Progenitor cell of endocrine pancreas (in vitro differentiated cells): ENCODE measurements around the gene TMEM165. TPM values are rescaled to one million over a fixed set of nuclear protein-coding genes. Genes with fewer than 3 reads are reported as not detected.
A peak's percentile ranks its signal among the peaks of the same experiment; 100 is the strongest.

ENCODE experiments used
- DNase-seq: peaks from one replicate; pipeline ENCODE4 v3.0.0; 2021; ENCODE audit warnings: low spot score; ENCODE audit not compliant: unreplicated experiment
- H3K27ac Mint-ChIP-seq: 2 replicates; pipeline ENCODE4 v1.8.0; 2021; ENCODE audit warnings: mild to moderate bottlenecking, moderate library complexity, mixed read lengths
- H3K27me3 Mint-ChIP-seq: 2 replicates; pipeline ENCODE4 v1.8.0; 2021; ENCODE audit warnings: mixed read lengths
- H3K36me3 Mint-ChIP-seq: 2 replicates; pipeline ENCODE4 v1.8.0; 2022; ENCODE audit warnings: mixed read lengths; ENCODE audit not compliant: insufficient read depth
- H3K4me1 Mint-ChIP-seq: 2 replicates; pipeline ENCODE4 v1.8.0; 2021; ENCODE audit warnings: low read depth, mixed read lengths
- H3K4me3 Mint-ChIP-seq: 2 replicates; pipeline ENCODE4 v1.8.0; 2021; ENCODE audit warnings: low read depth, mild to moderate bottlenecking, moderate library complexity, mixed read lengths
- H3K9me3 Mint-ChIP-seq: 2 replicates; pipeline ENCODE4 v1.8.0; 2021; ENCODE audit warnings: low read depth, mixed read lengths
- total RNA-seq: library from RNA; stranded (reverse); gene quantifications from 2 replicates; pipeline ENCODE4 v1.2.1, GENCODE V29; 2021
- TF ChIP-seq, protein P1 (sequence below): fragments of 200-600 bp; sonication (generic); IDR thresholded peaks from one replicate; pipeline ENCODE4 v1.5.0; 2021; ENCODE audit warnings: antibody characterized with exemption, mild to moderate bottlenecking; ENCODE audit not compliant: unreplicated experiment

TMEM165 gene
- total RNA-seq, 1 donor from 2014 or later, result 65.7 TPM

DNA sequence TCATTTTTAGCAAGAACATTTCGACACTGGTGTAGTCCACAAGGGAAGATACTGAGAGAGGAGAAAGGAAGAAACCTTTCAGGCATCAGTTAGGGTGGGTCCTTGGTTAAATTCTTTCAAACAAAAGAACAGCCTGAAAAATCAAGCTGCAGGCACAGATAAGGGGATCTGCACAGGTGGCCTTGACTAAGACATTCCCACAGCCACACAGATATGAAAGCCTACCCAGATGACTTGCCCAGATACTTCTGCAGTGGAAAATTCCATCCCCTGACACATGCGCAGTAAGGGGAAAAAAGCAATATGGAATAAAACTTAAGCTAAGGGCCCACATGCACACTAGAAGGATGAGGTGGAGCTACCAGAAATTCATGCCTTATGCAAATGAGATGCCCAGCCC lies 8.9 kb upstream of the TMEM165 start:
- H3K4me1 Mint-ChIP-seq, result peaks cover 17% of the 10 kb centered on the region
- no peak overlapping the region for H3K27ac Mint-ChIP-seq
- no peak overlapping the region for H3K4me3 Mint-ChIP-seq
- DNase-seq, result no peak
- TF ChIP-seq, protein P1, sequence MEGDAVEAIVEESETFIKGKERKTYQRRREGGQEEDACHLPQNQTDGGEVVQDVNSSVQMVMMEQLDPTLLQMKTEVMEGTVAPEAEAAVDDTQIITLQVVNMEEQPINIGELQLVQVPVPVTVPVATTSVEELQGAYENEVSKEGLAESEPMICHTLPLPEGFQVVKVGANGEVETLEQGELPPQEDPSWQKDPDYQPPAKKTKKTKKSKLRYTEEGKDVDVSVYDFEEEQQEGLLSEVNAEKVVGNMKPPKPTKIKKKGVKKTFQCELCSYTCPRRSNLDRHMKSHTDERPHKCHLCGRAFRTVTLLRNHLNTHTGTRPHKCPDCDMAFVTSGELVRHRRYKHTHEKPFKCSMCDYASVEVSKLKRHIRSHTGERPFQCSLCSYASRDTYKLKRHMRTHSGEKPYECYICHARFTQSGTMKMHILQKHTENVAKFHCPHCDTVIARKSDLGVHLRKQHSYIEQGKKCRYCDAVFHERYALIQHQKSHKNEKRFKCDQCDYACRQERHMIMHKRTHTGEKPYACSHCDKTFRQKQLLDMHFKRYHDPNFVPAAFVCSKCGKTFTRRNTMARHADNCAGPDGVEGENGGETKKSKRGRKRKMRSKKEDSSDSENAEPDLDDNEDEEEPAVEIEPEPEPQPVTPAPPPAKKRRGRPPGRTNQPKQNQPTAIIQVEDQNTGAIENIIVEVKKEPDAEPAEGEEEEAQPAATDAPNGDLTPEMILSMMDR, result no peak
- H3K9me3 Mint-ChIP-seq, result no peaks in the 10 kb centered on the region
- H3K36me3 Mint-ChIP-seq, result no peaks in the 10 kb centered on the region
- H3K27me3 Mint-ChIP-seq, result no peaks in the 10 kb centered on the region

GRCh38 chr4:55393461-55394320 lies 2.1 kb upstream of the TMEM165 start:
- peaks cover 19% of the 10 kb centered on the region for H3K4me1 Mint-ChIP-seq
- TF ChIP-seq, protein P1, result no peak
- peaks cover 6% of the 10 kb centered on the region for H3K27me3 Mint-ChIP-seq
- no peak for DNase-seq
- H3K9me3 Mint-ChIP-seq, result no peaks in the 10 kb centered on the region
- peaks cover 2% of the 10 kb centered on the region for H3K36me3 Mint-ChIP-seq
- peak overlapping the region; percentile 42 for H3K4me3 Mint-ChIP-seq
- no peak overlapping the region for H3K27ac Mint-ChIP-seq

GRCh38 chr4:55395218-55395528 lies 584 bp upstream of the TMEM165 start:
- no peak for DNase-seq
- peak overlapping the region; percentile 95 for H3K27ac Mint-ChIP-seq
- TF ChIP-seq, protein P1, result peak; percentile 20
- H3K36me3 Mint-ChIP-seq, result peaks cover 5% of the 10 kb centered on the region
- no peaks in the 10 kb centered on the region for H3K9me3 Mint-ChIP-seq
- H3K27me3 Mint-ChIP-seq, result peaks cover 6% of the 10 kb centered on the region
- peaks cover 25% of the 10 kb centered on the region for H3K4me1 Mint-ChIP-seq
- H3K4me3 Mint-ChIP-seq, result peak overlapping the region; percentile 93

- H3K9me3 Mint-ChIP-seq, result no peaks in the 10 kb centered on the region
Observed at GRCh38 chr4:55396308-55397125, 760 bp downstream of the TMEM165 start.

GRCh38 chr4:55397126-55397436 lies 1.3 kb downstream of the TMEM165 start:
- Mint-ChIP-seq H3K4me1 (peaks cover 25% of the 10 kb centered on the region), H3K4me3 (peak overlapping the region; percentile 84), H3K27ac (peak overlapping the region; percentile 88), H3K27me3 (peaks cover 6% of the 10 kb centered on the region), H3K9me3 (no peaks in the 10 kb centered on the region), H3K36me3 (peaks cover 13% of the 10 kb centered on the region)
- TF ChIP-seq, protein P1, result no peak
- no peak for DNase-seq

More at GRCh38 chr4:55396308-55397125, 760 bp downstream of the TMEM165 start:
- DNase-seq, result peak; percentile 59
- Mint-ChIP-seq H3K4me3 (peak overlapping the region; percentile 93), H3K27me3 (peaks cover 6% of the 10 kb centered on the region), H3K27ac (peak overlapping the region; percentile 88), H3K36me3 (peaks cover 13% of the 10 kb centered on the region), H3K4me1 (peaks cover 25% of the 10 kb centered on the region)
- TF ChIP-seq, protein P1, result no peak
